AG09319 (cell line): ENCODE data around the gene PADI6.

ENCODE experiments used
- DNase-seq: peaks from one replicate; pipeline ENCODE4 v3.0.0-alpha.2; 2010; ENCODE audit warnings: low read depth; ENCODE audit errors: extremely low read depth
- CTCF ChIP-seq: IDR thresholded peaks from 2 replicates; pipeline ENCODE4 v1.5.1; 2011; ENCODE audit warnings: low read depth, mild to moderate bottlenecking, inconsistent platforms, low read length, moderate library complexity

PADI6 gene

GRCh38 chr1:17437580-17438317 is 65.8 kb downstream of the PADI6 start:
- no peak for TF ChIP-seq CTCF
- no peak for DNase-seq

- no peak for TF ChIP-seq CTCF
- no peak for DNase-seq
These were observed 66.6 kb downstream of the PADI6 start for GRCh38 chr1:17438318-17439249.

DNA sequence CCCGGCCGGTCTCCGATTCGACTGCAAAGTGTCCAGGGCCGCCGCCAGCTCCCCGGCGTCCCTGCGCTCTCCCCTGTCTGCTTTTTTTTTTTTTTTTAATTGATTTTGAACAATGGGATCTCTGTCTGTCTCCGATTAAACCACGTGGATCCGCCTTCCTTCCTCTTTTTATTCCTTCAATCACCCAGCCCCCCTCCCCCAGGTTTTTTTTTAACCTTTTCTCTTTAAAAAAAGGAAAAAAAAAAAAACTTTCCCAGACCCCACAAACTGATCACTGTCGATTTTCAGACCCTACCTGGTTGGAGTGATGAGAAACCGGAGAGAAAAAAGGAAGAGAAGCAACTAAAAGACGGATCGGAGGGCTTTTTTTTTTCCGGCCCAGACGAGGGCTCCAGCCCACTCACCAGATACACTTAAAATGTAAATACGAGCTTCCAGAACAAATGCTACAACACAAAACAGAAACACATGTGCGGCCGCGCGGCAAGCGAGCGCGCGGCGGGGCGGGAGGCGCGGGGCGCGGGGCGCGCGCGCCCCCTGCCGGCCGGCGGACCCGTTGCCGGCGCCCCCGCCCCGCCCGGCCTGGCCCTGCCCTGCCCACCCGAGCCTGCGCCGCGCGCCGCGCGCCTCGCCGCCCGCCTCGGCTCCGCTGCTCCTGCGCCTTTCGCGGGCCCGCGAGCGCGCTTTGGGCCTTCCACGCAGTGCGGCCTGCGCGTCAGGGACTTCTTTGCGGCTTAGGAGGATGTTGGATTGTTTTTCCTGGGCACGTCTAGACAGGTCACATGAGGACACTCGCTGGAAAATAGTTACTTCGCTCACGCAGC is 67.5 kb downstream of the PADI6 start, which contains the start of gene RCC2:
Gene RCC2 (minus strand): TSS at position 428 of the 824 bp plus-strand sequence. CDS start 1,163 bp downstream, outside the sequence.
- no peak; the same call in 1 of the 2 replicates for TF ChIP-seq CTCF
- peak; percentile 58 for DNase-seq

DNA sequence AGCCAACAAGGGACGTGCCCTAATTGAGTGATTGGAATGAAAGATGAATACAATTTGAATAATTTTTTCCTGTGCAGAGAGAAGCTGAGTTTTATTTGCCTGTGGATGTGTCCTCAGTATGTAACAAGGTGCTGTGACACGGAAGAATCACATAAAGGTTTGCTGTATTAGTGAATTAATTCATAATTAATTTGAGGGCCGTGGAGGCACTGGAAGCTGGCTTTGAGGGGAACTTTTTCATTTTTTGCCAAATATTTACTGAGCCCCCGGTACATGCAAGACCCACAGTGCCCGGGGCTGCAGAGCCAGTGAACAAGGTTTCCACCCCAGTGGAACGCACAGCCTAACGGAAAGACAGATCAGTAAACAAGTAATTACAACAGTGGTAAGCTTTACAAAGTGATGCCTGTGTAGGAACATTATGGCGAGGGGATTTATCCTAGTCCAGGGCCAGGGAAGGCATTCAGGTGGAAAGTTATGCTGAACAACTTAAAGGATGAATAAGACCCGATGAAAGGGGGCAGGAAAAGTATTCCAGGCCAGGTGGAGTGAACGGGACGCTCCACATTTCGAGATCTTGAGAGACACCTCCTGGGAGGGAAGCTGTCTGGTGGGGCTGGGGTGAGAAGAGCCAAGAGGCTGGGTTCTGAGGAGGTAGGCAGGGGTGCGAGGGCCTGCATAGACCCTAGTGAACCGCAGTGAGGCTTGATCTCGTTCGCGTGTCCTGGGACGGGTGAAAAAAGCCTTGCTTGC is 68.3 kb downstream of the PADI6 start:
- TF ChIP-seq CTCF = no peak
- no peak for DNase-seq

GRCh38 chr1:17440827-17441168 is 68.8 kb downstream of the PADI6 start:
- no peak for DNase-seq

More at GRCh38 chr1:17440827-17441168, 68.8 kb downstream of the PADI6 start:
- TF ChIP-seq CTCF = no peak
